Chondrocyte (in vitro differentiated cells): ENCODE measurements around the gene SMARCA2. TPM values are rescaled to one million over a fixed set of nuclear protein-coding genes. Genes with fewer than 3 reads are reported as not detected.

Experiments used
- DNase-seq: peaks from one replicate; pipeline ENCODE4 v3.0.0; 2021; ENCODE audit warnings: mixed read lengths, low spot score
- H3K27ac Mint-ChIP-seq: one replicate; pipeline ENCODE4 v1.8.0; 2021; ENCODE audit warnings: mild to moderate bottlenecking, moderate library complexity, mixed read lengths; ENCODE audit not compliant: unreplicated experiment
- H3K27me3 Mint-ChIP-seq: 2 replicates; pipeline ENCODE4 v1.8.0; 2021; ENCODE audit warnings: low read depth, mixed read lengths
- H3K36me3 Mint-ChIP-seq: 2 replicates; pipeline ENCODE4 v1.8.0; 2021; ENCODE audit warnings: low read depth, mixed read lengths
- H3K4me1 Mint-ChIP-seq: 2 replicates; pipeline ENCODE4 v1.8.0; 2021; ENCODE audit warnings: low read depth, mild to moderate bottlenecking, mixed read lengths
- H3K4me3 Mint-ChIP-seq: one replicate; pipeline ENCODE4 v1.8.0; 2021; ENCODE audit warnings: mild to moderate bottlenecking, moderate library complexity, mixed read lengths; ENCODE audit not compliant: unreplicated experiment
- H3K9me3 Mint-ChIP-seq: 2 replicates; pipeline ENCODE4 v1.8.0; 2021; ENCODE audit warnings: low read depth, mixed read lengths
- CTCF ChIP-seq: fragments of 200-600 bp; sonication (generic); IDR thresholded peaks from 2 replicates; pipeline ENCODE4 v1.5.0; 2021; ENCODE audit warnings: antibody characterized with exemption, mild to moderate bottlenecking, moderate library complexity
- total RNA-seq: library from RNA; stranded (reverse); gene quantifications from 3 replicates; pipeline ENCODE4 v1.2.1, GENCODE V29; 2021

SMARCA2 gene
- total RNA-seq, 1 donor from 2014 or later, result 95.1 TPM

DNA sequence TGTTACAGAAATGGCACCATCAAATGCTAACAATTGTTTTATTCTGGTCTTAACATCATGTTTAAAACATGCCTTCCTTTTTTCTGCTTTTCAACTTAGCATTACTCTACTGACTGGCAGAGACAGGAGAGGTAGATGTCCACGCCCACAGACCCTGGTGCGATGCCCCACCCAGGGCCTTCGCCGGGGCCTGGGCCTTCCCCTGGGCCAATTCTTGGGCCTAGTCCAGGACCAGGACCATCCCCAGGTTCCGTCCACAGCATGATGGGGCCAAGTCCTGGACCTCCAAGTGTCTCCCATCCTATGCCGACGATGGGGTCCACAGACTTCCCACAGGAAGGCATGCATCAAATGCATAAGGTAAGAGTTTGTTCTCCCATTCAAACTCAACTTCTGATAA, 13.7 kb downstream of the SMARCA2 start:
- Mint-ChIP-seq H3K4me1 (peaks cover 44% of the 10 kb centered on the region), H3K4me3 (no peak overlapping the region), H3K27ac (no peak overlapping the region), H3K36me3 (peaks cover 9% of the 10 kb centered on the region), H3K27me3 (no peaks in the 10 kb centered on the region), H3K9me3 (no peaks in the 10 kb centered on the region)
- TF ChIP-seq CTCF, result no peak
- DNase-seq, result no peak

DNA sequence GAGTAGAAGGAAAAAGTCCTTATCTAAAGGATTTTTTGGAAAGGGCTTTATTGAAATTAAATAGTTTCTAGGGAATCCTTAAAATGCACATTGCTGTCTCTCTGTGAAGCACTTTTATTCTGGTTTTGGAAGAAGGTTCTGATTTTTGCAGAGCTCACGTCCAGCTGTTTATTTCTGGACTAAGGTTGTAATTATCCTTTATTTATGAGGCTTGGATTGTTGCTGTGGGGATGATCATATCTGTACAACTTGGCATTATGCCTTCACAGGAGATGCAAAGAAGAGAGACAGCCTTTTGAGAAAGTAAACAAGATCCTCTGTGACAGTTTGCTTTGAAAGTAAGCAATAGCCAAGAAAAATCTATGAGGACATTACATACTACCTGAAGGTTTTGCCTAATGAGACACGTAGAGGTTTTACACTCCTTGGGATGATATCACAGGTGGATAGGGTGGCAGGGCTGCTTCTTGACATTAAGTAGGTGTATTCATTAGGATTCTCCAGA, 14.6 kb downstream of the SMARCA2 start:
- Mint-ChIP-seq H3K27me3 (no peaks in the 10 kb centered on the region), H3K9me3 (no peaks in the 10 kb centered on the region), H3K4me3 (no peak overlapping the region), H3K27ac (no peak overlapping the region), H3K36me3 (peaks cover 16% of the 10 kb centered on the region), H3K4me1 (peaks cover 36% of the 10 kb centered on the region)
- TF ChIP-seq CTCF, result no peak
- DNase-seq, result no peak

- TF ChIP-seq CTCF, result no peak
- Mint-ChIP-seq H3K9me3 (no peaks in the 10 kb centered on the region), H3K27me3 (no peaks in the 10 kb centered on the region), H3K4me3 (no peak overlapping the region), H3K36me3 (peaks cover 16% of the 10 kb centered on the region), H3K27ac (no peak overlapping the region), H3K4me1 (peaks cover 17% of the 10 kb centered on the region)
- no peak for DNase-seq
These were observed 17.1 kb downstream of the SMARCA2 start for GRCh38 chr9:2032234-2032633.

GRCh38 chr9:2036844-2037243, 21.7 kb downstream of the SMARCA2 start:
- Mint-ChIP-seq H3K9me3 (no peaks in the 10 kb centered on the region), H3K36me3 (peaks cover 39% of the 10 kb centered on the region), H3K4me3 (no peak overlapping the region), H3K27me3 (no peaks in the 10 kb centered on the region), H3K27ac (no peak overlapping the region), H3K4me1 (peaks cover 8% of the 10 kb centered on the region)
- TF ChIP-seq CTCF, result no peak
- no peak for DNase-seq

DNA sequence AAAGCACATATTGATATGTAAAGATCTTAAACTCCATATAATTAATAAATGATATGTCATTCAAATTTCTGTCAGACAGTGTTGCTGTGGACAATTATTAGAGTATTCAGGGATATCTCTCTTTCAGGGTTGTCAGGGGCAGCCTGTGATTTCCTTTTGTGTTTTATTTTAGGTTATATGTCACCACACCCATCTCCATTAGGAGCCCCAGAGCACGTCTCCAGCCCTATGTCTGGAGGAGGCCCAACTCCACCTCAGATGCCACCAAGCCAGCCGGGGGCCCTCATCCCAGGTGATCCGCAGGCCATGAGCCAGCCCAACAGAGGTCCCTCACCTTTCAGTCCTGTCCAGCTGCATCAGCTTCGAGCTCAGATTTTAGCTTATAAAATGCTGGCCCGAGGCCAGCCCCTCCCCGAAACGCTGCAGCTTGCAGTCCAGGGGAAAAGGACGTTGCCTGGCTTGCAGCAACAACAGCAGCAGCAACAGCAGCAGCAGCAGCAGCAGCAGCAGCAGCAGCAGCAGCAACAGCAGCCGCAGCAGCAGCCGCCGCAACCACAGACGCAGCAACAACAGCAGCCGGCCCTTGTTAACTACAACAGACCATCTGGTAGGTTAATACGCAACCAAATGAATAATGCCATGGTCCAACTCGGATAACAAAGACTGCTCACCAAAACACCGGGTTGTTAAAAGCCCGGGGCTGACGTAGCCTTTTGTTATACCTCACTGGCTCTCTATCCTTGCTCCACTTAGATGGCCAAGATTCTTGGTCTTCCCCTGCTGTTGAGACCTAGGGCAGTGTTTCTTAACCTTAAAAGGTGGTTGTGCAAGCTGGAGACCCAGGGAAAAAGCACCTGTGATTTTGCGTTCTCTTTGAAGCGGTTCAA, 24.4 kb downstream of the SMARCA2 start:
- H3K27ac Mint-ChIP-seq, result no peak overlapping the region
- no peak overlapping the region for H3K4me3 Mint-ChIP-seq
- H3K36me3 Mint-ChIP-seq, result peaks cover 29% of the 10 kb centered on the region
- H3K9me3 Mint-ChIP-seq, result no peaks in the 10 kb centered on the region
- H3K4me1 Mint-ChIP-seq, result peaks cover 3% of the 10 kb centered on the region
- DNase-seq, result peak; percentile 64
- no peaks in the 10 kb centered on the region for H3K27me3 Mint-ChIP-seq
- no peak for TF ChIP-seq CTCF
